GM21390 (cell line): ENCODE data around the gene SORCS3.

Experiments used
- ATAC-seq: cut with Tn5 transposase; IDR thresholded peaks from one replicate; pipeline ENCODE4 v1.9.1; 2021; ENCODE audit not compliant: unreplicated experiment

SORCS3 gene

GRCh38 chr10:104831272-104831671, 190.2 kb downstream of the SORCS3 start:
- ATAC-seq: no peak

- no peak for ATAC-seq
Measured at GRCh38 chr10:104834580-104834979, 193.5 kb downstream of the SORCS3 start.

- ATAC-seq: no peak
Measured at GRCh38 chr10:104835422-104835821, 194.3 kb downstream of the SORCS3 start.

- ATAC-seq: no peak
Measured at GRCh38 chr10:104842704-104843103, 201.6 kb downstream of the SORCS3 start.

GRCh38 chr10:104844073-104844472, 203.0 kb downstream of the SORCS3 start:
- no peak for ATAC-seq

- ATAC-seq: no peak
Measured at GRCh38 chr10:104850023-104850422, 208.9 kb downstream of the SORCS3 start.

GRCh38 chr10:104867966-104868598, 227.0 kb downstream of the SORCS3 start:
- no peak for ATAC-seq

GRCh38 chr10:104872691-104873090, 231.6 kb downstream of the SORCS3 start:
- ATAC-seq: no peak

- no peak for ATAC-seq
Measured at GRCh38 chr10:104873161-104873560, 232.1 kb downstream of the SORCS3 start.

- no peak for ATAC-seq
Measured at GRCh38 chr10:104875561-104875960, 234.5 kb downstream of the SORCS3 start.

GRCh38 chr10:104880624-104881398, 239.7 kb downstream of the SORCS3 start:
- ATAC-seq: no peak

GRCh38 chr10:104881740-104882139, 240.7 kb downstream of the SORCS3 start:
- no peak for ATAC-seq

GRCh38 chr10:104892879-104893617, 252.0 kb downstream of the SORCS3 start:
- ATAC-seq: no peak

GRCh38 chr10:104893701-104894100, 252.6 kb downstream of the SORCS3 start:
- ATAC-seq: no peak

GRCh38 chr10:104894681-104895080, 253.6 kb downstream of the SORCS3 start:
- no peak for ATAC-seq

GRCh38 chr10:104895541-104895940, 254.5 kb downstream of the SORCS3 start:
- ATAC-seq: no peak

GRCh38 chr10:104895981-104896380, 254.9 kb downstream of the SORCS3 start:
- no peak for ATAC-seq

- no peak for ATAC-seq
Measured at GRCh38 chr10:104897696-104898095, 256.6 kb downstream of the SORCS3 start.

GRCh38 chr10:104899779-104900178, 258.7 kb downstream of the SORCS3 start:
- no peak for ATAC-seq

GRCh38 chr10:104903433-104903832, 262.3 kb downstream of the SORCS3 start:
- ATAC-seq: no peak

- no peak for ATAC-seq
Measured at GRCh38 chr10:104904753-104905323, 263.7 kb downstream of the SORCS3 start.

GRCh38 chr10:104906112-104906511, 265.0 kb downstream of the SORCS3 start:
- ATAC-seq: no peak
